ENCODE results near the gene HAUS5.
"Not testable (repeated sequence)": the region's sequence is repeated elsewhere in the genome, so short reads cannot be mapped to it uniquely, and the experiment has no call there.

Gene HAUS5

GRCh38 chr19:35642798-35643254, 30.3 kb downstream of the HAUS5 start:
- DNase-seq (ENCODE audit: low read depth) = no peak

GRCh38 chr19:35643255-35644205, 31.0 kb downstream of the HAUS5 start:
- peak; percentile 69 for DNase-seq (ENCODE audit: low read depth)

- DNase-seq (ENCODE audit: low read depth) = peak; percentile 96
Observed at GRCh38 chr19:35644206-35644986, 31.9 kb downstream of the HAUS5 start.

GRCh38 chr19:35644987-35645679, 32.6 kb downstream of the HAUS5 start:
- peak; percentile 57 for DNase-seq (ENCODE audit: low read depth)

- no peak for DNase-seq (ENCODE audit: low read depth)
Observed at GRCh38 chr19:35645680-35646511, 33.4 kb downstream of the HAUS5 start.

DNA sequence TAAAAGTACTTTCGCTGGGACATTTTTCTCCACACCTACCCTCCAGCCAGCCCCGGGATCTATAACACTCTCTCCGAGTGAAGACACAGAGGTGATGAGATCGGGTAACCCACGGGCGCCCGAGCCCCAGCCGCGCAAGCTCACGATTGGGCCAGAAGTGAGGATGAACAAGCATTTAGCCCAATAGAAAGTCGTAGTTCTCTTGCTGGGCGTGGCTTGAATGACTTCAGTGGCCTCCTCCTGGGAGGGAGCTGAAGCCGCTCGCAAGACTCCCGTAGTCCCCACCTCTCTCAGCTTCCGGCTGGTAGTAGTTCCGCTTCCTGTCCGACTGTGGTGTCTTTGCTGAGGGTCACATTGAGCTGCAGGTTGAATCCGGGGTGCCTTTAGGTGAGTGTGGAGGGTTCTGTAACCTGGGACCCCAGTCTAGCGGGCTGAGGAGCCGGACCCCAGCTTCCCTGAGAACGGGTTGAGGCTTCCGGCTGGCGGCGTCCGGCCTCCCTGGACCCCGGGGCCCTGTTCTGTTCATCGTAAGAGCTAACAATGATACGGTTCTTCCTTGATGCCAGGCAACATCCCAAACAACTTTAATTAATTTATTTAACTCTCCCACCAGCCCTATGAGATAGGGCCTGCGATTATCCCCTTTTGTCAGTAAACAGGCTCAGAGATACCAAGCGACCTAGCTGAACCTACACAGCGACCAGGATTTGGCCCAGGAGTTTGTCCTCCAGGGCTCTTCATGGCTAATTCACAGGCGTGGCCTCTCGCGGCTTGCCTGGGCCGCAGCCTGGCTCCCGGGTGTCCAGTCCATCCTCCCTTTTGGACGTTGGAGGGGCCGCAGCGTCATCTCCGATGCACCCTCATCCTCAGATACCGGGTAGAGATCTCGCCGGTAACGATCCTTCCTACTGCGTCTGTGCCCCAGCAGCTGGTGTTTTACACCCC, 35.8 kb downstream of the HAUS5 start, which contains the start of gene COX6B1:
Gene COX6B1 (plus strand): TSS at position 307 of the 945 bp plus-strand sequence. CDS start 2,921 bp downstream, outside the sequence.
- peak; percentile 90 for DNase-seq (ENCODE audit: low read depth)

GRCh38 chr19:35650581-35650980, 38.0 kb downstream of the HAUS5 start:
- DNase-seq (ENCODE audit: low read depth) = no peak

DNA sequence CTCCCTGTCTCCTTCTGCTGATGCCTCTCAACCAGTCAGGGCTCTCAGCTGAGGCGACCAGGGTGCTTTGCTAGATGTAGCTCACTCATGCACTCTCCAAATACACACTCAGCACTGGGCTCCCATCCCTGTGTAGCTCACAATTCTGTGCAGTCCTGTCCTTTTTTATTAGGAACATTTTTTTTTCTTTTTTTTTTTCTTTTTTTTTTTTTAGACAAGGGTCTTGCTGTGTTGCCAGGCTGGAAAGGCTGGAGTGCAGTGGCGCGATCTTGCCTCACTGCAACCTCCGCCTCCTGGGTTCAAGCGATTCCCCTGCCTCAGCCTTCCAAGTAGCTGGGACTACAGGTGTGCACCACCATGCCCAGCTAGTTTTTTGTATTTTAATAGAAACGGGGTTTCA, 42.3 kb downstream of the HAUS5 start:
- not testable (repeated sequence) for DNase-seq (ENCODE audit: low read depth)

GRCh38 chr19:35655600-35655999, 43.1 kb downstream of the HAUS5 start:
- DNase-seq (ENCODE audit: low read depth) = no peak

GRCh38 chr19:35656700-35657099, 44.2 kb downstream of the HAUS5 start:
- DNase-seq (ENCODE audit: low read depth) = no peak

GRCh38 chr19:35657904-35658700, 45.6 kb downstream of the HAUS5 start:
- no peak for DNase-seq (ENCODE audit: low read depth)

GRCh38 chr19:35661995-35662340, 49.4 kb downstream of the HAUS5 start:
- DNase-seq (ENCODE audit: low read depth) = no peak

- DNase-seq (ENCODE audit: low read depth) = no peak
Observed at GRCh38 chr19:35663981-35664380, 51.4 kb downstream of the HAUS5 start.

DNA sequence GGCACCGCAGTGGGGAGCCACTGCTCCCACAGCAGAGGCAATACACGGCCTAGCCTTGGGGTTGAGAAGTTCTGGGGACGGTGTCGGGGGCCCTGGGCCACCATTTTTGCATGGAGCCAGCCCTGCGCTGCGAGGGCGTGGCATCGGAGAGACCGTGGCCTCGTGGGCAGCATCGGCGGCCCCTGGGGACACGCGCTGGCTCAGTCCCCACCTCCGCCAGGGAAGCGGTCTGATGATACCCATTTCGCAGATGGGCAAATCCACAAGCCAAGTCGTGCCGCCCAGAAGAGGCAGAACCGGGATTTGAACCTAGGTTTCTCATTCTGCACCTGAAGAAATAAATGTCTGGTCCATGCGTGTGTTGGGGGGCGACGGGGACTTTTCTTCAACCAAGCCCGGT, 52.6 kb downstream of the HAUS5 start:
- no peak for DNase-seq (ENCODE audit: low read depth)

DNA sequence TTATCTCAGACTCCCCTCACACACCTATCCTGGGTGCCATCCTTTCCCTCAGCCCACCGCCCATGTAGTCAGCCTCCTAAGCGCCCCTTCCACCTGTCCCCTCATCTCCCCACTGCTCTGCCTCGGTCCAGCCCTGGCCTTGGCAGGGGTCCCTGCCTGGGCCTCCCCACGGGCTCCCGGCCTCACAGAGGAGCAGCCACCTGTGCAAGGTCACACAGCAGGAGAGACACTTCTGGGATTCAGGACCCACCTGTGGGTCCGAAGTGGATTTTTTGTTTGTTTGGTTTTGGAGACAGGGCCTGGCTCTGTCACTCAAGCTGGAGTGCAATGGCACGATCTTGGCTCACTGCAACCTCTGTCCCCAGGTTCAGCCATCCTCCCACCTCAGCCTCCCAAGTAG, 53.1 kb downstream of the HAUS5 start:
- no peak for DNase-seq (ENCODE audit: low read depth)

- DNase-seq (ENCODE audit: low read depth) = no peak
Observed at GRCh38 chr19:35666251-35666913, 53.8 kb downstream of the HAUS5 start, which contains the start of gene UPK1A. Gene UPK1A (plus strand): TSS chr19:35666517. CDS start chr19:35666813, 296 bp downstream.

GRCh38 chr19:35669566-35669965, 57.0 kb downstream of the HAUS5 start:
- DNase-seq (ENCODE audit: low read depth) = no peak

DNA sequence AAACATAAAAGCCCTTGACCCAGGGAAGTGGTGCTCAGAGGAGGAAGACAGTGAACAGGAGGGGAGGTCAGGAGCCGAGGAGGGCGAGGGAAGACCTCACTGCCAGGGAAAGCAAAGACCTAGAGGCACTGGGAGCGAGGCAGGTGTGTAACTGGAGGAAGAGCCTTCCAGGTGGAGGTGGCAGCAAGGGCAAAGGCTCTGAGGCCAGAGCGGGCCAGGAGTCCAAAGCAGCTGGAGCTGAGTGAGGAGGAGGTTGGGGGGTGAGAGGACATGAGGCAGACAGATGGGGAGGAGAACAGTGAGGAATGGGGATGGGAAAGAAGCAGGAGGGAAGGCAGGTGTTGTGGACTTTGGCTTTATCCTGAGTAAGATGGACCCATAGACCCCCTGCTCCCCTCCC, 57.4 kb downstream of the HAUS5 start:
- DNase-seq (ENCODE audit: low read depth) = no peak

GRCh38 chr19:35670686-35671085, 58.2 kb downstream of the HAUS5 start:
- DNase-seq (ENCODE audit: low read depth) = no peak
